ENCODE results near the gene SUMO1.
"Not testable (repeated sequence)": the region's sequence is repeated elsewhere in the genome, so short reads cannot be mapped to it uniquely, and the experiment has no call there.

SUMO1 gene

GRCh38 chr2:202238234-202239197 is at the start of gene SUMO1:
Gene SUMO1 (minus strand): TSS chr2:202238597. CDS start chr2:202238451, 146 bp downstream.
- Histone ChIP-seq H3K27ac (ENCODE audit: low read depth in 2 of 2, low read length in 2 of 2) (peak within 1 kb of the TSS; percentile 77 to 81), H3K9ac (ENCODE audit: low read depth in 1 of 2, low read length in 2 of 2) (peak within 1 kb of the TSS; percentile 65 to 87), H3K36me3 (ENCODE audit: control insufficient read depth in 2 of 2, insufficient read depth in 2 of 2, low read length in 2 of 2) (no peaks in the 10 kb centered on the region)

GRCh38 chr2:202286595-202286994 is 48.2 kb upstream of the SUMO1 start:
- H3K4me1 ChIP-seq (ENCODE audit: control insufficient read depth in 2 of 2, insufficient read depth in 2 of 2, low read length in 2 of 2) = no peaks in the 10 kb centered on the region

More at GRCh38 chr2:202238234-202239197, at the start of gene SUMO1:
- Histone ChIP-seq H3K4me1 (ENCODE audit: control insufficient read depth in 2 of 2, insufficient read depth in 2 of 2, low read length in 2 of 2) (peaks cover 8 to 12% of the 10 kb centered on the region in 2 donors), H3K4me3 (ENCODE audit: low read length in 2 of 2) (peak within 1 kb of the TSS; percentile 77 to 96), H3K27me3 (ENCODE audit: control insufficient read depth in 2 of 2, insufficient read depth in 2 of 2, low read length in 2 of 2) (no peaks in the 10 kb centered on the region), H3K9me3 (ENCODE audit: control insufficient read depth in 2 of 2, low read length in 2 of 2) (no peaks in the 10 kb centered on the region)

GRCh38 chr2:202278944-202279343 is 40.5 kb upstream of the SUMO1 start:
- no peaks in the 10 kb centered on the region for H3K9me3 ChIP-seq (ENCODE audit: control insufficient read depth in 2 of 2, low read length in 2 of 2)
- no peaks in the 10 kb centered on the region for H3K4me1 ChIP-seq (ENCODE audit: control insufficient read depth in 2 of 2, insufficient read depth in 2 of 2, low read length in 2 of 2)
- no peak overlapping the region for H3K27ac ChIP-seq (ENCODE audit: low read depth in 2 of 2, low read length in 2 of 2)
- H3K4me3 ChIP-seq (ENCODE audit: low read length in 2 of 2) = no peak overlapping the region
- no peak overlapping the region for H3K9ac ChIP-seq (ENCODE audit: low read depth in 1 of 2, low read length in 2 of 2)
- peaks cover 19 to 53% of the 10 kb centered on the region in 2 donors for H3K36me3 ChIP-seq (ENCODE audit: control insufficient read depth in 2 of 2, insufficient read depth in 2 of 2, low read length in 2 of 2)
- no peaks in the 10 kb centered on the region for H3K27me3 ChIP-seq (ENCODE audit: control insufficient read depth in 2 of 2, insufficient read depth in 2 of 2, low read length in 2 of 2)

More at GRCh38 chr2:202286595-202286994, 48.2 kb upstream of the SUMO1 start:
- Histone ChIP-seq H3K4me3 (ENCODE audit: low read length in 2 of 2) (no peak overlapping the region), H3K36me3 (ENCODE audit: control insufficient read depth in 2 of 2, insufficient read depth in 2 of 2, low read length in 2 of 2) (peaks cover 54 to 70% of the 10 kb centered on the region in 2 donors), H3K9me3 (ENCODE audit: control insufficient read depth in 2 of 2, low read length in 2 of 2) (no peaks in the 10 kb centered on the region), H3K27me3 (ENCODE audit: control insufficient read depth in 2 of 2, insufficient read depth in 2 of 2, low read length in 2 of 2) (no peaks in the 10 kb centered on the region), H3K27ac (ENCODE audit: low read depth in 2 of 2, low read length in 2 of 2) (no peak overlapping the region), H3K9ac (ENCODE audit: low read depth in 1 of 2, low read length in 2 of 2) (no peak overlapping the region)

- H3K9me3 ChIP-seq (ENCODE audit: control insufficient read depth in 2 of 2, low read length in 2 of 2) = no peaks in the 10 kb centered on the region
- H3K27ac ChIP-seq (ENCODE audit: low read depth in 2 of 2, low read length in 2 of 2) = no peak overlapping the region
- H3K9ac ChIP-seq (ENCODE audit: low read depth in 1 of 2, low read length in 2 of 2) = no peak overlapping the region
- no peaks in the 10 kb centered on the region for H3K27me3 ChIP-seq (ENCODE audit: control insufficient read depth in 2 of 2, insufficient read depth in 2 of 2, low read length in 2 of 2)
- peaks cover 19 to 49% of the 10 kb centered on the region in 2 donors for H3K36me3 ChIP-seq (ENCODE audit: control insufficient read depth in 2 of 2, insufficient read depth in 2 of 2, low read length in 2 of 2)
- no peaks in the 10 kb centered on the region for H3K4me1 ChIP-seq (ENCODE audit: control insufficient read depth in 2 of 2, insufficient read depth in 2 of 2, low read length in 2 of 2)
- no peak overlapping the region for H3K4me3 ChIP-seq (ENCODE audit: low read length in 2 of 2)
Observed at GRCh38 chr2:202278036-202278760, 39.8 kb upstream of the SUMO1 start.

- not testable (repeated sequence) for H3K9me3 ChIP-seq (ENCODE audit: control insufficient read depth in 2 of 2, low read length in 2 of 2); H3K9ac ChIP-seq (ENCODE audit: low read depth in 1 of 2, low read length in 2 of 2); H3K27ac ChIP-seq (ENCODE audit: low read depth in 2 of 2, low read length in 2 of 2); H3K4me1 ChIP-seq (ENCODE audit: control insufficient read depth in 2 of 2, insufficient read depth in 2 of 2, low read length in 2 of 2); H3K27me3 ChIP-seq (ENCODE audit: control insufficient read depth in 2 of 2, insufficient read depth in 2 of 2, low read length in 2 of 2); H3K4me3 ChIP-seq (ENCODE audit: low read length in 2 of 2)
- peaks cover 6 to 35% of the 10 kb centered on the region in 2 donors for H3K36me3 ChIP-seq (ENCODE audit: control insufficient read depth in 2 of 2, insufficient read depth in 2 of 2, low read length in 2 of 2)
Observed at GRCh38 chr2:202276078-202276720, 37.8 kb upstream of the SUMO1 start.

- H3K4me1 ChIP-seq (ENCODE audit: control insufficient read depth in 2 of 2, insufficient read depth in 2 of 2, low read length in 2 of 2) = peaks cover 2 to 12% of the 10 kb centered on the region in 2 donors
- H3K27me3 ChIP-seq (ENCODE audit: control insufficient read depth in 2 of 2, insufficient read depth in 2 of 2, low read length in 2 of 2) = no peaks in the 10 kb centered on the region
- no peak overlapping the region for H3K4me3 ChIP-seq (ENCODE audit: low read length in 2 of 2)
- H3K27ac ChIP-seq (ENCODE audit: low read depth in 2 of 2, low read length in 2 of 2) = no peak overlapping the region
- H3K9ac ChIP-seq (ENCODE audit: low read depth in 1 of 2, low read length in 2 of 2) = no peak overlapping the region
- no peaks in the 10 kb centered on the region for H3K9me3 ChIP-seq (ENCODE audit: control insufficient read depth in 2 of 2, low read length in 2 of 2)
- peaks cover 3% of the 10 kb centered on the region in 2 donors for H3K36me3 ChIP-seq (ENCODE audit: control insufficient read depth in 2 of 2, insufficient read depth in 2 of 2, low read length in 2 of 2)
Observed at GRCh38 chr2:202270487-202270886, 32.1 kb upstream of the SUMO1 start.

- H3K36me3 ChIP-seq (ENCODE audit: control insufficient read depth in 2 of 2, insufficient read depth in 2 of 2, low read length in 2 of 2) = no peaks in the 10 kb centered on the region
- H3K27ac ChIP-seq (ENCODE audit: low read depth in 2 of 2, low read length in 2 of 2) = no peak overlapping the region
- peaks cover 2 to 13% of the 10 kb centered on the region in 2 donors for H3K4me1 ChIP-seq (ENCODE audit: control insufficient read depth in 2 of 2, insufficient read depth in 2 of 2, low read length in 2 of 2)
- H3K27me3 ChIP-seq (ENCODE audit: control insufficient read depth in 2 of 2, insufficient read depth in 2 of 2, low read length in 2 of 2) = no peaks in the 10 kb centered on the region
- H3K9ac ChIP-seq (ENCODE audit: low read depth in 1 of 2, low read length in 2 of 2) = peak overlapping the region in 1 of 2 donors; percentile 14
- H3K4me3 ChIP-seq (ENCODE audit: low read length in 2 of 2) = peak overlapping the region; percentile 3 to 15
- no peaks in the 10 kb centered on the region for H3K9me3 ChIP-seq (ENCODE audit: control insufficient read depth in 2 of 2, low read length in 2 of 2)
Observed at GRCh38 chr2:202269585-202269984, 31.2 kb upstream of the SUMO1 start.

GRCh38 chr2:202267495-202267894 is 29.1 kb upstream of the SUMO1 start:
- peaks cover 6 to 14% of the 10 kb centered on the region in 2 donors for H3K4me1 ChIP-seq (ENCODE audit: control insufficient read depth in 2 of 2, insufficient read depth in 2 of 2, low read length in 2 of 2)
- H3K27ac ChIP-seq (ENCODE audit: low read depth in 2 of 2, low read length in 2 of 2) = no peak overlapping the region
- H3K36me3 ChIP-seq (ENCODE audit: control insufficient read depth in 2 of 2, insufficient read depth in 2 of 2, low read length in 2 of 2) = no peaks in the 10 kb centered on the region
- peak overlapping the region; percentile 83 to 91 for H3K4me3 ChIP-seq (ENCODE audit: low read length in 2 of 2)
- no peaks in the 10 kb centered on the region for H3K9me3 ChIP-seq (ENCODE audit: control insufficient read depth in 2 of 2, low read length in 2 of 2)
- no peak overlapping the region for H3K9ac ChIP-seq (ENCODE audit: low read depth in 1 of 2, low read length in 2 of 2)
- no peaks in the 10 kb centered on the region for H3K27me3 ChIP-seq (ENCODE audit: control insufficient read depth in 2 of 2, insufficient read depth in 2 of 2, low read length in 2 of 2)

- no peaks in the 10 kb centered on the region for H3K36me3 ChIP-seq (ENCODE audit: control insufficient read depth in 2 of 2, insufficient read depth in 2 of 2, low read length in 2 of 2)
- H3K27ac ChIP-seq (ENCODE audit: low read depth in 2 of 2, low read length in 2 of 2) = peak within 1 kb of the TSS; percentile 90 to 97
- H3K9me3 ChIP-seq (ENCODE audit: control insufficient read depth in 2 of 2, low read length in 2 of 2) = no peaks in the 10 kb centered on the region
- H3K4me3 ChIP-seq (ENCODE audit: low read length in 2 of 2) = peak within 1 kb of the TSS; percentile 83 to 91
- H3K27me3 ChIP-seq (ENCODE audit: control insufficient read depth in 2 of 2, insufficient read depth in 2 of 2, low read length in 2 of 2) = no peaks in the 10 kb centered on the region
- peaks cover 6 to 14% of the 10 kb centered on the region in 2 donors for H3K4me1 ChIP-seq (ENCODE audit: control insufficient read depth in 2 of 2, insufficient read depth in 2 of 2, low read length in 2 of 2)
- H3K9ac ChIP-seq (ENCODE audit: low read depth in 1 of 2, low read length in 2 of 2) = peak within 1 kb of the TSS; percentile 87 to 92
Observed at GRCh38 chr2:202265467-202266277, 27.3 kb upstream of the SUMO1 start, which contains the start of gene NOP58. Gene NOP58 (plus strand): TSS chr2:202265763. CDS start chr2:202265942, 179 bp downstream.
